GM19463 (cell line): ENCODE results near the gene KRT4.
"Not testable (repeated sequence)": the region's sequence is repeated elsewhere in the genome, so short reads cannot be mapped to it uniquely, and the experiment has no call there.

Experiments used
- ATAC-seq: cut with Tn5 transposase; IDR thresholded peaks from one replicate; pipeline ENCODE4 v1.9.1; 2021; ENCODE audit warnings: mild to moderate bottlenecking, moderate library complexity; ENCODE audit not compliant: unreplicated experiment

The KRT4 gene

GRCh38 chr12:52795332-52795674 is 18.6 kb downstream of the KRT4 start:
- ATAC-seq: not testable (repeated sequence)

- no peak for ATAC-seq
These were observed 19.2 kb downstream of the KRT4 start for GRCh38 chr12:52794479-52795331.

- no peak for ATAC-seq
These were observed 21.5 kb downstream of the KRT4 start for GRCh38 chr12:52792185-52793029.

GRCh38 chr12:52791271-52792184 is 22.4 kb downstream of the KRT4 start:
- no peak for ATAC-seq

GRCh38 chr12:52790427-52791270 is 23.3 kb downstream of the KRT4 start:
- ATAC-seq: no peak

- no peak for ATAC-seq
These were observed 24.1 kb downstream of the KRT4 start for GRCh38 chr12:52789637-52790426.

GRCh38 chr12:52788876-52789636 is 24.9 kb downstream of the KRT4 start:
- no peak for ATAC-seq

- ATAC-seq: no peak
These were observed 25.6 kb downstream of the KRT4 start for GRCh38 chr12:52788192-52788875.

GRCh38 chr12:52787324-52788191 is 26.4 kb downstream of the KRT4 start:
- no peak for ATAC-seq

- ATAC-seq: no peak
These were observed 29.0 kb downstream of the KRT4 start for GRCh38 chr12:52784909-52785308.

GRCh38 chr12:52783563-52784316 is 30.2 kb downstream of the KRT4 start:
- no peak for ATAC-seq

GRCh38 chr12:52782502-52782901 is 31.4 kb downstream of the KRT4 start:
- ATAC-seq: no peak

GRCh38 chr12:52781399-52782082 is 32.4 kb downstream of the KRT4 start:
- ATAC-seq: no peak

- no peak for ATAC-seq
These were observed 34.0 kb downstream of the KRT4 start for GRCh38 chr12:52779914-52780313.

- no peak for ATAC-seq
These were observed 35.1 kb downstream of the KRT4 start for GRCh38 chr12:52778833-52779232.

GRCh38 chr12:52777566-52777965 is 36.4 kb downstream of the KRT4 start:
- no peak for ATAC-seq
